Vagina (tissue), 2 donors: ENCODE results near the gene PRR22. TPM values are rescaled to one million over a fixed set of nuclear protein-coding genes. Genes with fewer than 3 reads are reported as not detected.

Source experiments
- DNase-seq, 2 donors: peaks; one replicate each; pipeline ENCODE4 v3.0.0-alpha.2; 2017; ENCODE audit errors: extremely low spot score in 2 of 2
- H3K27ac ChIP-seq: fragments of 200-600 bp; sonication (generic); one replicate; pipeline ENCODE4 v1.5.1; 2019
- H3K27me3 ChIP-seq: fragments of 200-600 bp; sonication (generic); one replicate; pipeline ENCODE4 v1.5.1; 2019
- H3K36me3 ChIP-seq, 2 donors: fragments of 200-600 bp; sonication (generic); one replicate each; pipeline ENCODE4 v1.5.1; 2017 to 2019
- H3K4me1 ChIP-seq: fragments of 200-600 bp; sonication (generic); one replicate; pipeline ENCODE4 v1.5.1; 2019
- H3K4me3 ChIP-seq, 2 donors: fragments of 200-600 bp; sonication (generic); 1 replicate in 1 of 2; 2 replicates in 1 of 2; pipeline ENCODE4 v1.5.1; 2016 to 2019
- H3K9me3 ChIP-seq: fragments of 200-600 bp; sonication (generic); one replicate; pipeline ENCODE4 v1.5.1; 2019
- CTCF ChIP-seq, 3 experiments: fragments of 450-650 bp in 2 of 3; fragments of 200-600 bp in 1 of 3; sonication (generic) in 1 of 3; IDR thresholded peaks; one replicate each; pipeline ENCODE4 v1.5.1; 2017 to 2019; ENCODE audit warnings: antibody characterized with exemption in 3 of 3, mild to moderate bottlenecking in 2 of 3, moderate library complexity in 2 of 3
- POLR2A ChIP-seq, 2 donors: fragments of 450-650 bp; IDR thresholded peaks; one replicate each; pipeline ENCODE4 v1.6.1; 2017; ENCODE audit warnings: antibody characterized with exemption in 2 of 2, mild to moderate bottlenecking in 2 of 2, moderate library complexity in 2 of 2
- POLR2AphosphoS5 ChIP-seq, 2 donors: sonication (generic); formaldehyde crosslinking; IDR thresholded peaks; one replicate each; pipeline ENCODE4 v1.9.0; 2017; ENCODE audit warnings: antibody characterized with exemption in 2 of 2, mild to moderate bottlenecking in 2 of 2, low read depth in 1 of 2; ENCODE audit not compliant: insufficient read depth in 1 of 2
- intact Hi-C: fragments of 100-400 bp; cut with DNase I; formaldehyde crosslinking; loops from one replicate; pipeline ENCODE4 v1.15.1; 2023
- total RNA-seq: library from RNA; depleted of rRNA; stranded (reverse); fragments of >200 nt; gene quantifications from one replicate; pipeline ENCODE4 v1.2.3, GENCODE V29; 2016

The PRR22 gene
- total RNA-seq, 1 donor from 2014 or later, result 0.98 TPM

- H3K4me3 ChIP-seq, result no peak overlapping the region
- intact Hi-C loops, result no loop called here
- no peak overlapping the region for H3K27ac ChIP-seq
- no peak for DNase-seq
- no peaks in the 10 kb centered on the region for H3K27me3 ChIP-seq
- TF ChIP-seq POLR2A (IDR thresholded peaks at IDR 0.05) (no peak), POLR2AphosphoS5 (IDR thresholded peaks at IDR 0.05; ENCODE audit: insufficient read depth in 1 of 2, low read depth in 1 of 2) (no peak), CTCF (IDR thresholded peaks at IDR 0.05) (no peak)
- H3K9me3 ChIP-seq, result no peaks in the 10 kb centered on the region
- no peaks in the 10 kb centered on the region for H3K36me3 ChIP-seq
- peaks cover 16% of the 10 kb centered on the region for H3K4me1 ChIP-seq
Observed at GRCh38 chr19:5824751-5825150, 40.2 kb upstream of the PRR22 start.

GRCh38 chr19:5823579-5824281 lies 39.2 kb upstream of the PRR22 start:
- intact Hi-C loops, result no loop called here
- no peak for TF ChIP-seq POLR2AphosphoS5 (IDR thresholded peaks at IDR 0.05; ENCODE audit: insufficient read depth in 1 of 2, low read depth in 1 of 2)
- DNase-seq, result no peak

GRCh38 chr19:5822181-5822844 lies 37.8 kb upstream of the PRR22 start:
- H3K36me3 ChIP-seq, result no peaks in the 10 kb centered on the region
- TF ChIP-seq POLR2A (IDR thresholded peaks at IDR 0.05) (no peak), POLR2AphosphoS5 (IDR thresholded peaks at IDR 0.05; ENCODE audit: insufficient read depth in 1 of 2, low read depth in 1 of 2) (no peak), CTCF (IDR thresholded peaks at IDR 0.05) (no peak)
- intact Hi-C loops, result no loop called here
- no peaks in the 10 kb centered on the region for H3K27me3 ChIP-seq
- no peaks in the 10 kb centered on the region for H3K4me1 ChIP-seq
- no peaks in the 10 kb centered on the region for H3K9me3 ChIP-seq
- DNase-seq, result no peak
- no peak overlapping the region for H3K27ac ChIP-seq
- H3K4me3 ChIP-seq, result no peak overlapping the region

More at GRCh38 chr19:5823579-5824281, 39.2 kb upstream of the PRR22 start:
- no peak overlapping the region for H3K27ac ChIP-seq
- H3K9me3 ChIP-seq, result no peaks in the 10 kb centered on the region
- H3K27me3 ChIP-seq, result no peaks in the 10 kb centered on the region
- H3K4me3 ChIP-seq, result no peak overlapping the region
- H3K4me1 ChIP-seq, result peaks cover 7% of the 10 kb centered on the region
- no peaks in the 10 kb centered on the region for H3K36me3 ChIP-seq

GRCh38 chr19:5821521-5822180 lies 37.1 kb upstream of the PRR22 start:
- Histone ChIP-seq H3K27ac (no peak overlapping the region), H3K4me1 (no peaks in the 10 kb centered on the region), H3K4me3 (no peak overlapping the region), H3K27me3 (no peaks in the 10 kb centered on the region), H3K36me3 (no peaks in the 10 kb centered on the region), H3K9me3 (no peaks in the 10 kb centered on the region)
- DNase-seq, result no peak
- intact Hi-C loops, result no loop called here
- TF ChIP-seq CTCF (IDR thresholded peaks at IDR 0.05), result no peak
- no peak for TF ChIP-seq POLR2AphosphoS5 (IDR thresholded peaks at IDR 0.05; ENCODE audit: insufficient read depth in 1 of 2, low read depth in 1 of 2)
- TF ChIP-seq POLR2A (IDR thresholded peaks at IDR 0.05), result no peak

- Histone ChIP-seq H3K4me1 (no peaks in the 10 kb centered on the region), H3K4me3 (no peak overlapping the region), H3K36me3 (no peaks in the 10 kb centered on the region), H3K27me3 (no peaks in the 10 kb centered on the region), H3K27ac (no peak overlapping the region), H3K9me3 (no peaks in the 10 kb centered on the region)
- no peak for DNase-seq
- intact Hi-C loops, result no loop called here
- TF ChIP-seq POLR2A (IDR thresholded peaks at IDR 0.05) (no peak), POLR2AphosphoS5 (IDR thresholded peaks at IDR 0.05; ENCODE audit: insufficient read depth in 1 of 2, low read depth in 1 of 2) (no peak), CTCF (IDR thresholded peaks at IDR 0.05) (no peak)
Observed at GRCh38 chr19:5820785-5821184, 36.2 kb upstream of the PRR22 start.
